HepG2 (cell line): ENCODE data around the gene KBTBD13. TPM values are rescaled to one million over a fixed set of nuclear protein-coding genes. Genes with fewer than 3 reads are reported as not detected.
A peak's percentile ranks its signal among the peaks of the same experiment; 100 is the strongest.

Source experiments
- ARID4A ChIP-seq: sonication (generic); formaldehyde crosslinking; IDR thresholded peaks from 2 replicates; pipeline ENCODE4 v1.5.0; 2020; ENCODE audit warnings: mild to moderate bottlenecking, missing genetic modification reagents, borderline replicate concordance
- ATF3 ChIP-seq: sonication (generic); formaldehyde crosslinking; IDR thresholded peaks from 2 replicates; pipeline ENCODE4 v1.4.0; 2020; ENCODE audit warnings: missing genetic modification reagents
- CEBPG ChIP-seq: IDR thresholded peaks from 2 replicates; pipeline ENCODE4 v1.6.1; 2016
- CENPBD1 ChIP-seq: sonication (generic); formaldehyde crosslinking; IDR thresholded peaks from 2 replicates; pipeline ENCODE4 v1.8.0; 2022; ENCODE audit warnings: missing genetic modification reagents, low read depth, mild to moderate bottlenecking, borderline replicate concordance
- CENPT ChIP-seq: sonication (generic); formaldehyde crosslinking; IDR thresholded peaks from 2 replicates; pipeline ENCODE4 v1.8.0; 2022; ENCODE audit warnings: low read depth, mild to moderate bottlenecking, moderate library complexity, missing genetic modification reagents
- CHD4 ChIP-seq: fragments of 200-600 bp; sonication (generic); IDR thresholded peaks from 2 replicates; pipeline ENCODE4 v1.7.0; 2017; ENCODE audit warnings: mild to moderate bottlenecking, low read length, borderline replicate concordance
- NRL ChIP-seq: sonication (generic); formaldehyde crosslinking; IDR thresholded peaks from 2 replicates; pipeline ENCODE4 v1.5.0; 2020; ENCODE audit warnings: missing genetic modification reagents, mild to moderate bottlenecking, moderate library complexity, borderline replicate concordance
- PAXIP1 ChIP-seq: sonication (generic); formaldehyde crosslinking; conservative IDR thresholded peaks from 2 replicates; pipeline ENCODE4 v1.4.0; 2020; ENCODE audit warnings: mild to moderate bottlenecking, missing genetic modification reagents, moderate library complexity
- SALL2 ChIP-seq: sonication (generic); formaldehyde crosslinking; IDR thresholded peaks from 2 replicates; pipeline ENCODE4 v1.8.1; 2023; ENCODE audit warnings: mild to moderate bottlenecking, missing genetic modification reagents, inconsistent platforms
- SAP130 ChIP-seq: IDR thresholded peaks from 2 replicates; pipeline ENCODE4 v1.6.1; 2016; ENCODE audit warnings: low read depth
- SP1 ChIP-seq, 2 experiments: fragments of 450-650 bp in 1 of 2; sonication (generic) in 1 of 2; formaldehyde crosslinking in 1 of 2; IDR thresholded peaks; 2 replicates each; pipeline versions ENCODE4 v1.4.0 to v1.6.1; 2016 to 2020; ENCODE audit warnings: missing genetic modification reagents in 1 of 2
- ZNF317 ChIP-seq: sonication (generic); formaldehyde crosslinking; IDR thresholded peaks from 2 replicates; pipeline ENCODE4 v1.5.0; 2020; ENCODE audit warnings: mild to moderate bottlenecking, missing genetic modification reagents
- ZNF362 ChIP-seq: sonication (generic); formaldehyde crosslinking; IDR thresholded peaks from 2 replicates; pipeline ENCODE4 v1.4.0; 2020; ENCODE audit warnings: missing genetic modification reagents, mild to moderate bottlenecking, borderline replicate concordance
- ZNF432 ChIP-seq: sonication (generic); formaldehyde crosslinking; IDR thresholded peaks from 2 replicates; pipeline ENCODE4 v1.5.0; 2020; ENCODE audit warnings: missing genetic modification reagents, mild to moderate bottlenecking, borderline replicate concordance
- ZZZ3 ChIP-seq: sonication (generic); formaldehyde crosslinking; IDR thresholded peaks from 2 replicates; pipeline ENCODE4 v1.4.0; 2020; ENCODE audit warnings: missing genetic modification reagents, mild to moderate bottlenecking, borderline replicate concordance
- polyA plus RNA-seq, 8 experiments: library from polyadenylated mRNA; depleted of rRNA in 3 of 8; stranded (reverse) in 7 of 8; unstranded in 1 of 8; fragments of >200 nt; fragmentation: Illumina TruSeq in 4 of 8; extraction: Trizol in 4 of 8; gene quantifications; 2 replicates each; pipeline versions ENCODE4 v1.2.1 to v1.2.3, GENCODE V29; 2011 to 2016; ENCODE audit warnings: low read depth in 4 of 8, missing spikeins in 1 of 8, mixed read lengths in 1 of 8; ENCODE audit not compliant: insufficient read depth in 1 of 8
- total RNA-seq, 5 experiments: library from RNA; depleted of rRNA; stranded (reverse); fragments of >200 nt; fragmentation: Illumina TruSeq; extraction: Trizol; gene quantifications; 2 replicates each; pipeline ENCODE4 v1.2.3, GENCODE V29; 2016; ENCODE audit warnings: low read depth in 1 of 5

Gene KBTBD13
- total and polyA plus RNA-seq, 2 of the 13 experiments (the other 11 are each of a cell fraction or from before 2014, with no cell fraction given), result not detected

- TF ChIP-seq CENPBD1 (CRISPR knock-in tag) (no peak), CENPT (CRISPR knock-in tag) (0 out of 2 replicates have a peak, but pooled peaks have one; percentile 60), SP1 (IDR thresholded peaks at IDR 0.05) (no peak), SP1 (CRISPR knock-in tag; IDR thresholded peaks at IDR 0.05) (peak; percentile 24; the same call in 1 of the 2 replicates), CEBPG (CRISPR knock-in tag) (peak; percentile 34; the same call in 1 of the 2 replicates), ZNF362 (CRISPR knock-in tag) (0 out of 2 replicates have a peak, but pooled peaks have one; percentile 22), SAP130 (CRISPR knock-in tag) (peak; percentile 67), ZNF432 (CRISPR knock-in tag) (no peak), ARID4A (CRISPR knock-in tag) (peak; percentile 67), SALL2 (CRISPR knock-in tag) (peak; percentile 34; the same call in 1 of the 2 replicates), NRL (0 out of 2 replicates have a peak, but pooled peaks have one; percentile 14), ZZZ3 (CRISPR knock-in tag) (no peak), ATF3 (CRISPR knock-in tag) (0 out of 2 replicates have a peak, but pooled peaks have one; percentile 14), CHD4 (no peak), PAXIP1 (CRISPR knock-in tag) (0 out of 2 replicates have a peak, but pooled peaks have one; percentile 19), ZNF317 (CRISPR knock-in tag) (no peak)
These were observed 22.0 kb upstream of the KBTBD13 start (continued) for GRCh38 chr15:65054333-65055200.
